ENCODE measurements around the gene GTF2H3. TPM values are rescaled to one million over a fixed set of nuclear protein-coding genes. Genes with fewer than 3 reads are reported as not detected.

The GTF2H3 gene
- total RNA-seq, 1 donor from 2014 or later, result 23.0 TPM

DNA sequence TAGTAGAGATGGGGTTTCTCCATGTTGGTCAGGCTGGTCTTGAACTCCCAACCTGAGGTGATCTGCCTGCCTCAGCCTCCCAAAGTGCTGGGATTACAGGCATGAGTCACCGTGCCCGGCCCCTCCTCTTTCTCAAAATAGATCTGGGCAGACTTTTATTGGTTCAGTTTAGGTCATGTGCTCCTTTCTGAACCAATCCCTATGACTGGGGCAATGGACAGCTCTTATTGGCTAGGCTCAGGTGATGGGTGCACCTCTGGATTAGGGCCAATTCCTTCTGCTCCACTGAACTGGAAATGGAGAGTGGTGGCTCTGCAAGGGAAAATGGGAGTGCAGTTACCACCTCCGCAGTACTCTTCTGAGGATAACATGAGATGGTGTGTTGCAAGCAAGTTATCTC is 72.3 kb downstream of the GTF2H3 start:
- Mint-ChIP-seq H3K27ac (ENCODE audit: unreplicated experiment) (no peak overlapping the region), H3K27me3 (ENCODE audit: unreplicated experiment) (peaks cover 1% of the 10 kb centered on the region), H3K9me3 (ENCODE audit: unreplicated experiment) (no peaks in the 10 kb centered on the region)

DNA sequence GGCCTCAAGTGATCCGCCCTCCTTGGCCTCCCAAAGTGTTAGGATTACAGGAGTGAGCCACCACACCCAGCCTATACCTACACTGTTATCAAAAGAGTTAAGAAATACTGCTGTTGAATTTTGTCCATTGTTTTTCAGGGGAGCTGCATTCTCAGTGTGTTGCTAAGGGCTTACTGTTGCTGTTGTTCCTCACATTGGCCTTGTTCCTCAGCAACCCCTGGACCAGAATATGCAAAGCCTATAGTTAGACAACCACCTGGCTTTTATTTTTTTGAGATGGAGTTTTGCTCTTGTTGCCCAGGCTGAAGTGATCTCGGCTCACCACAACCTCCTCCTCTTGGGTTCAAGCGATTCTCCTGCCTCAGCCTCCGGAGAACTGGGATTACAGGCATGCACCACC is 73.8 kb downstream of the GTF2H3 start:
- TF ChIP-seq, protein P1, sequence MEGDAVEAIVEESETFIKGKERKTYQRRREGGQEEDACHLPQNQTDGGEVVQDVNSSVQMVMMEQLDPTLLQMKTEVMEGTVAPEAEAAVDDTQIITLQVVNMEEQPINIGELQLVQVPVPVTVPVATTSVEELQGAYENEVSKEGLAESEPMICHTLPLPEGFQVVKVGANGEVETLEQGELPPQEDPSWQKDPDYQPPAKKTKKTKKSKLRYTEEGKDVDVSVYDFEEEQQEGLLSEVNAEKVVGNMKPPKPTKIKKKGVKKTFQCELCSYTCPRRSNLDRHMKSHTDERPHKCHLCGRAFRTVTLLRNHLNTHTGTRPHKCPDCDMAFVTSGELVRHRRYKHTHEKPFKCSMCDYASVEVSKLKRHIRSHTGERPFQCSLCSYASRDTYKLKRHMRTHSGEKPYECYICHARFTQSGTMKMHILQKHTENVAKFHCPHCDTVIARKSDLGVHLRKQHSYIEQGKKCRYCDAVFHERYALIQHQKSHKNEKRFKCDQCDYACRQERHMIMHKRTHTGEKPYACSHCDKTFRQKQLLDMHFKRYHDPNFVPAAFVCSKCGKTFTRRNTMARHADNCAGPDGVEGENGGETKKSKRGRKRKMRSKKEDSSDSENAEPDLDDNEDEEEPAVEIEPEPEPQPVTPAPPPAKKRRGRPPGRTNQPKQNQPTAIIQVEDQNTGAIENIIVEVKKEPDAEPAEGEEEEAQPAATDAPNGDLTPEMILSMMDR (IDR thresholded peaks at IDR 0.05; ENCODE audit: partially characterized antibody, unreplicated experiment), result no peak
- Mint-ChIP-seq H3K4me1 (ENCODE audit: low read depth, unreplicated experiment) (no peaks in the 10 kb centered on the region), H3K9me3 (ENCODE audit: unreplicated experiment) (no peaks in the 10 kb centered on the region), H3K4me3 (ENCODE audit: unreplicated experiment) (no peak overlapping the region), H3K36me3 (ENCODE audit: unreplicated experiment) (no peaks in the 10 kb centered on the region), H3K27ac (ENCODE audit: unreplicated experiment) (no peak overlapping the region), H3K27me3 (ENCODE audit: unreplicated experiment) (peaks cover 4% of the 10 kb centered on the region)
- DNase-seq, result no peak

More for the DNA sequence above, 72.3 kb downstream of the GTF2H3 start:
- Mint-ChIP-seq H3K4me1 (ENCODE audit: low read depth, unreplicated experiment) (no peaks in the 10 kb centered on the region), H3K36me3 (ENCODE audit: unreplicated experiment) (no peaks in the 10 kb centered on the region), H3K4me3 (ENCODE audit: unreplicated experiment) (no peak overlapping the region)
- TF ChIP-seq, protein P1 (IDR thresholded peaks at IDR 0.05; ENCODE audit: partially characterized antibody, unreplicated experiment), result no peak
- no peak for DNase-seq

Other genes starting within 250 kb of the GTF2H3 start
- 53.6 TPM for gene KMT5A, start 249.7 kb upstream of the GTF2H3 start, total RNA-seq (ENCODE audit: unreplicated experiment)
- 0.10 TPM for gene RILPL2, start 197.1 kb upstream of the GTF2H3 start, total RNA-seq (ENCODE audit: unreplicated experiment)
- 33.1 TPM for gene SNRNP35, start 175.7 kb upstream of the GTF2H3 start, total RNA-seq (ENCODE audit: unreplicated experiment)
- gene RILPL1, start 100.1 kb upstream of the GTF2H3 start, total RNA-seq (ENCODE audit: unreplicated experiment), result 6.2 TPM
- gene TMED2, start 49.3 kb upstream of the GTF2H3 start, total RNA-seq (ENCODE audit: unreplicated experiment), result 136 TPM
- gene DDX55, start 31.7 kb upstream of the GTF2H3 start, total RNA-seq (ENCODE audit: unreplicated experiment), result 25.2 TPM
- gene EIF2B1, start 143 bp upstream of the GTF2H3 start, total RNA-seq (ENCODE audit: unreplicated experiment), result 45.8 TPM
- 5.7 TPM for gene TCTN2, start 37.3 kb downstream of the GTF2H3 start, total RNA-seq (ENCODE audit: unreplicated experiment)
- 38.6 TPM for gene ATP6V0A2, start 78.5 kb downstream of the GTF2H3 start, total RNA-seq (ENCODE audit: unreplicated experiment)
- 0.66 TPM for gene DNAH10, start 128.5 kb downstream of the GTF2H3 start, total RNA-seq (ENCODE audit: unreplicated experiment)

All from glutamatergic neuron (in vitro differentiated cells).